Mucosa of stomach (tissue), 1 donor: ENCODE data around the gene TAS2R60.

Experiments
- H3K27me3 ChIP-seq: one replicate; pipeline ENCODE4 v1.7.0; 2013; ENCODE audit warnings: mild to moderate bottlenecking, low read length; ENCODE audit not compliant: control insufficient read depth, insufficient read depth
- H3K36me3 ChIP-seq: one replicate; pipeline ENCODE4 v1.7.0; 2013; ENCODE audit warnings: low read length; ENCODE audit not compliant: control insufficient read depth, insufficient read depth
- H3K4me1 ChIP-seq: one replicate; pipeline ENCODE4 v1.7.0; 2013; ENCODE audit warnings: mild to moderate bottlenecking, low read length; ENCODE audit not compliant: control insufficient read depth, insufficient read depth
- H3K4me3 ChIP-seq: one replicate; pipeline ENCODE4 v1.7.0; 2013; ENCODE audit warnings: low read length
- H3K9ac ChIP-seq: one replicate; pipeline ENCODE4 v1.7.0; 2013; ENCODE audit warnings: mild to moderate bottlenecking, low read length, moderate library complexity
- H3K9me3 ChIP-seq: one replicate; pipeline ENCODE4 v1.7.0; 2013; ENCODE audit warnings: mild to moderate bottlenecking, low read length, moderate library complexity; ENCODE audit not compliant: control insufficient read depth
- donor health status: Pancreatic carcinoma.

The TAS2R60 gene

GRCh38 chr7:143433759-143434158, 9.5 kb upstream of the TAS2R60 start:
- Histone ChIP-seq H3K4me1 (no peaks in the 10 kb centered on the region), H3K27me3 (no peaks in the 10 kb centered on the region), H3K36me3 (no peaks in the 10 kb centered on the region), H3K9me3 (no peaks in the 10 kb centered on the region), H3K4me3 (no peak overlapping the region), H3K9ac (no peak overlapping the region)

DNA sequence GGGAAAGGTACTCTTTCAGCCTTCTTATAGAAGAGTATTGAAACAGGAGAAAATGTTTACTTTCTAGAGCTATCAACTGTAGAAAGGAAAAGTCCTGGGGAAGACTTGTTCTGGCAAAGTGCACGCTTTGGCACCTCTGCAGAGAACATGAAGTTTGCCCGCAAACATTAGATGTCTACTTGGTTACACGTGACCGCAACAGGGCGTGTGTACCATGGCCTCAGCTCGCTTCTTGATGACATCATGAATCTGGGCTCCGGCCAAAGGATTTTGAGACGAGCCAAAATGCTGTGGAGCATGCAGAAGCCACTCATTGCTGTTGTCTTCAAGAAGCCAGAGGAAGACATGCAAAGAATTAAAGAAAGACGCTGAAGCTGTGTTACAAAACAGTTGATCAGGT, 8.6 kb upstream of the TAS2R60 start:
- H3K36me3 ChIP-seq, result no peaks in the 10 kb centered on the region
- H3K4me1 ChIP-seq, result no peaks in the 10 kb centered on the region
- no peak overlapping the region for H3K9ac ChIP-seq
- no peaks in the 10 kb centered on the region for H3K27me3 ChIP-seq
- H3K9me3 ChIP-seq, result no peaks in the 10 kb centered on the region
- no peak overlapping the region for H3K4me3 ChIP-seq

DNA sequence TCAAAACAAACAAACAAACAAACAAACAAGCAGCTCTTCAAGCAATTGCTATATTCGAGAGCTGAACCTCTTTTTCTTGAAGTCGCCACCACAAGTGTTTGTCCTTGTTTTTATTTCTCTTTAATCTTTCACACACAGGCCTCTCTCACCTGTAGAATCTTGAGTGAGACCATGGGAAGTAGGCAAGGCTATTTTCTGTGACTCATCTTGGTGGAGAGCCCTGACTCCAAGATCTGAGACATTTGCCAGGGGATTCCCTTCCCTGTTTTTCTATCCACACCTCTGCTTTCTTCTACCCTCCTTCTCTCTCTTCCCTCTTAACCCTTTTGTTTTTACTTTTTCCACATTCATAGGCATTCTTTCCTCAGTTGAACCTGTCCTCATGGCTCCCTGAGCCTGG, 8.0 kb upstream of the TAS2R60 start:
- H3K4me3 ChIP-seq, result no peak overlapping the region
- H3K4me1 ChIP-seq, result no peaks in the 10 kb centered on the region
- H3K9me3 ChIP-seq, result no peaks in the 10 kb centered on the region
- H3K27me3 ChIP-seq, result no peaks in the 10 kb centered on the region
- no peaks in the 10 kb centered on the region for H3K36me3 ChIP-seq
- H3K9ac ChIP-seq, result no peak overlapping the region

DNA sequence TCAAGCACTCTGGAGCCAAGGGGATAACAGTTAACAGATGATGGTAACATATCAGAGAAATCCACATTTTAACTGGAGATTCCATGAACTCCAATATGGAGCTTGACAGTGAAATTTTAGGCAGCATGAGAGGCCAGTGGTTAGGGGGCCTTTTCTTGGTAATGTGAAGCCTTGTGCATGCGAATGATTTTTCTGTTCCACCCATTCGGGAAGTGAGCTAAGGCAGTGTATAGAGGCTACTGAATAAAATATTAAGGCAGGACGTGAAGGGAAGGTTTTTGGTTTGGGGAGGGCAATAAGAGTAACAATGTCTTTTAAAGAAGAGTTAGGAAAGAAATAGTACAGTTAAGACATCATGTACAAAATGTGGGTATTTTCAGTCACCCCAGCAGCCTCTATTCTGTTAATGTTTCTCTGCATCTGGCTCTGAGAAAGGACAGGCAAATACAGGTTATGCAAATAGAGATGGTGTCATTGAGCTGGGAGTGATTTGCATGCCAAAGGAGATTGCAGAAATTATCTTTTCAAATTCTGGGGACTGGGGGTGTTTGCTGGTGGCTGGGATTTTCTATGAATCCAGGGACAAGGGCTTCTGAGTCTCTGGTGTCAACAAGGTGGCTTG, 6.8 kb upstream of the TAS2R60 start:
- Histone ChIP-seq H3K9ac (no peak overlapping the region), H3K36me3 (no peaks in the 10 kb centered on the region), H3K4me1 (no peaks in the 10 kb centered on the region), H3K27me3 (no peaks in the 10 kb centered on the region), H3K9me3 (no peaks in the 10 kb centered on the region), H3K4me3 (no peak overlapping the region)

- no peaks in the 10 kb centered on the region for H3K27me3 ChIP-seq
- no peak overlapping the region for H3K4me3 ChIP-seq
- no peak overlapping the region for H3K9ac ChIP-seq
- H3K36me3 ChIP-seq, result no peaks in the 10 kb centered on the region
- no peaks in the 10 kb centered on the region for H3K4me1 ChIP-seq
- H3K9me3 ChIP-seq, result no peaks in the 10 kb centered on the region
These were observed 5.7 kb upstream of the TAS2R60 start for GRCh38 chr7:143437578-143437977.

DNA sequence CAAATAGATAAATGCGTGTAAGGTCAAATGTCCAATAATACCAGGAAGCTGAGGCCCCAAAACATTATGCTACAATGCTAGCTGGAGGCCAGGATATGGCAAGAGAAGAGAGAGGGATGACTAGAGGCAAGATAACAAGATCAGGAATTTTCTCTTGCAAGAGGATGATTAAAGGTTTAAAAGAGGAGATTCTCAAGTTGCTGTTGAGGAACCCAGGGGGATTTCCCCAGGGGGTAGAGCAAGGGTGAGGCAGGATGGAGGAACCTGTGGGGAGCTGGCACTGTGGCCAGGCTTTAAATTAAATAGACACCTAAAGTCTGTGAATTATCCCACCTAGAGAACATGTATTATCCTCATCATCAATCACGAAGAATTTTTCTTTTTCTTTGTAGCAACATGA, 3.4 kb upstream of the TAS2R60 start:
- H3K9me3 ChIP-seq, result no peaks in the 10 kb centered on the region
- H3K4me1 ChIP-seq, result no peaks in the 10 kb centered on the region
- no peaks in the 10 kb centered on the region for H3K36me3 ChIP-seq
- no peaks in the 10 kb centered on the region for H3K27me3 ChIP-seq
- H3K9ac ChIP-seq, result no peak overlapping the region
- no peak overlapping the region for H3K4me3 ChIP-seq

DNA sequence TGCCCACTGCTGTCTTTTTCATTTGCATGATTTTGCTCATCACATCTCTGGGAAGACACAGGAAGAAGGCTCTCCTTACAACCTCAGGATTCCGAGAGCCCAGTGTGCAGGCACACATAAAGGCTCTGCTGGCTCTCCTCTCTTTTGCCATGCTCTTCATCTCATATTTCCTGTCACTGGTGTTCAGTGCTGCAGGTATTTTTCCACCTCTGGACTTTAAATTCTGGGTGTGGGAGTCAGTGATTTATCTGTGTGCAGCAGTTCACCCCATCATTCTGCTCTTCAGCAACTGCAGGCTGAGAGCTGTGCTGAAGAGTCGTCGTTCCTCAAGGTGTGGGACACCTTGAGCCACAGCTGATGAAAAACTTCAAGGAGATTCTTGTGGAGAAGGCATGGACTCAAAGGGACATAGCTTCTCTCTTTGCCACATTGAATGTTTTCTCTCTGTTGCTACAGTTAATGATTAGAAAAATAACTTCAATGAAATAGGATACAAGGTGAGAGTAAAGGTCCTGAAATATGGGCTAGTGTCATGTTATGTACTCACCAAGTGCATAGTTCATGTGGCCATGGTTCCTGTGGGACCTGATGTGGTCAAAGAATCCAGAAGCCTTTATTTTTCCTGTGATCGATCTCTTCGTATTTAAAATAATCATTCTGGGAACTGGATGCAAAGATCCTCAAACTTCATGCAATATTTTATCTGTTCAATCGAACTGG, 970 bp downstream of the TAS2R60 start:
- Histone ChIP-seq H3K9ac (no peak overlapping the region), H3K4me3 (no peak overlapping the region), H3K36me3 (no peaks in the 10 kb centered on the region), H3K4me1 (no peaks in the 10 kb centered on the region), H3K27me3 (no peaks in the 10 kb centered on the region), H3K9me3 (no peaks in the 10 kb centered on the region)

DNA sequence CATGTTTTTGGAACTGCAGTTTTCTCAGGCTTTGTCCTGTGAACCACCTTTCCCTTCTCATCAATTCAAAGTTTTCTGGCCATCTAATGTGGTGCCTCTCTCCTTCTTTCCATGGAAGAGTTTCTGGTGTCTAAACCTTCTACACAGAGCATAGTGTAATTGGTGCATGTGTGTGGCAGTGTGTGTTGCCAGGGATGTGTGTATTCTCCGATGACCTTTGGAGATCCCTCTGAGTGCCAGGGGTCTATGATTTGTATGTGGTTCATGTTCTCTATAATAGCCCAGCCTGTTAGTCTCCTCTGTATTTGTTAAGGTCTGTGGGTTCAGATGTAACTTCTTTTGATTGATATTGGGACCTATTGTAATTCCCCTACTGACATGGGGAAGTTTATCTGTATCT, 1.5 kb downstream of the TAS2R60 start:
- Histone ChIP-seq H3K4me3 (no peak overlapping the region), H3K9me3 (no peaks in the 10 kb centered on the region), H3K27me3 (no peaks in the 10 kb centered on the region), H3K9ac (no peak overlapping the region), H3K4me1 (no peaks in the 10 kb centered on the region), H3K36me3 (no peaks in the 10 kb centered on the region)

- no peaks in the 10 kb centered on the region for H3K9me3 ChIP-seq
- H3K27me3 ChIP-seq, result no peaks in the 10 kb centered on the region
- no peaks in the 10 kb centered on the region for H3K4me1 ChIP-seq
- no peak overlapping the region for H3K4me3 ChIP-seq
- H3K9ac ChIP-seq, result no peak overlapping the region
- H3K36me3 ChIP-seq, result no peaks in the 10 kb centered on the region
These were observed 4.2 kb downstream of the TAS2R60 start for GRCh38 chr7:143447466-143447865.

DNA sequence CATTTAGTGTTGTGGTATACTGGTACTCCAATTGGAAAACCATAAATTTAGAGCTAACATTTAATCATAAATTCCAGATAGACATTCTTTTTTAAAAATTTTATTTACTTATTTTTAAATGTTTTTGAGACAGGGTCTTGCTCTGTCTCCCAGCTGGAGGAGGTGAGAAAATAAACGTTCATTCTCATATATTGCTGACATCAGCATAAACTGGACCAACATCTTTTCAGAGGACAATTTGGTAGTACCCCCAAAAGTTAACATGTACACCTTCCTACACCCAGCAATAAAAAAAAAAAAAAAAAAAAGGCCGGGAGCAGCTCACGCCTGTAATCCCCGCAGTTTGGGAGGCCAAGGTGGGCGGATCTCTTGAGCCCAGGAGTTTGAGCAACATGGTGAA, 5.2 kb downstream of the TAS2R60 start:
- Histone ChIP-seq H3K9ac (no peak overlapping the region), H3K9me3 (no peaks in the 10 kb centered on the region), H3K27me3 (no peaks in the 10 kb centered on the region), H3K36me3 (no peaks in the 10 kb centered on the region), H3K4me1 (no peaks in the 10 kb centered on the region), H3K4me3 (no peak overlapping the region)

DNA sequence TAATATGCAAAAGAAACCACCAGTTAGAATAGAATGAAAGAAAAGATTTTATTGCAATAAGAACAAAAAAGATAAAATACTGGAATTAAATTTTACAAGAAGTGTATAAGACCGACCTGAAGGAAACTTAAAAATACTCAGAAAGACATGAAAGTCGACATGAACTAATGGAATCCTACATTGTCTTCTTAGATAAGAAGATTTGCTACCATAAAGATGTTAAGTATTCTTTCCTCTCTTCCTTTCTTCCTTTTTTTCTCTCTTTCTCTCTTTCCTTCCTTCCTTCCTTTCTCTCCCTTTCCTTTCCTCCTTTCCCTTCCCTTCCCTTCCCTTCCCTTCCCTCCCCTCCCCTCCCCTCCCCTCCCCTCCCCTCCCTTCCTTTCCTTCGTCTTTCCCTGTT, 6.5 kb downstream of the TAS2R60 start:
- Histone ChIP-seq H3K9ac (no peak overlapping the region), H3K27me3 (no peaks in the 10 kb centered on the region), H3K9me3 (no peaks in the 10 kb centered on the region), H3K36me3 (no peaks in the 10 kb centered on the region), H3K4me3 (no peak overlapping the region), H3K4me1 (no peaks in the 10 kb centered on the region)

DNA sequence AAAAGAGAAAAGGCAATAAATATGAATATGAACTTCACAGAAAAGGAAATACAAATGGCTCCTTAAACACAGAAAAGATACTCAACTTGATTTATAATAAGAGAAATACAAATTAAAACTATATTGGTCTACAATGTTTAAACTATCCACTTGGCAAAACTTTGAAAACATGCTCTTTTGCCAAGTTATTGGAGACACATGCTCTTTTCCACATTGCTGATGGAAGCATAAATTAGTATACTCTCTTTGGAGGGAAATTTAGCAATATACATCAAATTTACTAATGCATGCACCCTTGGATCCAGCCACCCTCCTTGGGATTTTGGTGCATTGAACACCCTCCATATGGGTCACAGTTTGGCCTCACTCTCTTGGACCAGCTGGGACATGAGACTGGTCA, 7.9 kb downstream of the TAS2R60 start:
- no peaks in the 10 kb centered on the region for H3K27me3 ChIP-seq
- no peaks in the 10 kb centered on the region for H3K36me3 ChIP-seq
- H3K9ac ChIP-seq, result no peak overlapping the region
- no peaks in the 10 kb centered on the region for H3K9me3 ChIP-seq
- no peak overlapping the region for H3K4me3 ChIP-seq
- H3K4me1 ChIP-seq, result no peaks in the 10 kb centered on the region

DNA sequence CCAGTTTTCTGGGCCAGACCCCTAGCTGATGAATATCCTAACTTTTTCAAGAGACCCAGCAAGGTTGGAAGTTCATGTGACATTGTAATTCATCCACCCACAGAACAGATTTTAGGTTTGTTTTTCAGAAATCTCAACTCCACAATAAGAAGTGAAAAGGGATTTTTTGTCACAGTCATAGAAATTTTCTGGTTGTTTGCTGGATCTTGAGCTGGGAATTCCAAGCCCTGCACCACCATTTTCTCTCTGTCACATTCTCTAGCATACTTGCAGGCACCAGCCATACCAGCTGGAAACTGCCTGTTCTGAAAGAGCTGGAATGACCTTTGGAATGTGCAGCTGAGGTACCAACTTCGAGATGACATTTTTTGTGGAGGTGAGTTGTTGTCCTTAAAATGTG, 8.5 kb downstream of the TAS2R60 start:
- H3K36me3 ChIP-seq, result no peaks in the 10 kb centered on the region
- H3K27me3 ChIP-seq, result no peaks in the 10 kb centered on the region
- no peaks in the 10 kb centered on the region for H3K9me3 ChIP-seq
- no peak overlapping the region for H3K9ac ChIP-seq
- no peaks in the 10 kb centered on the region for H3K4me1 ChIP-seq
- no peak overlapping the region for H3K4me3 ChIP-seq
